Hepatocyte (in vitro differentiated cells): Measurements from ENCODE around the gene RNF148. TPM values are rescaled to one million over a fixed set of nuclear protein-coding genes. Genes with fewer than 3 reads are reported as not detected.
"Not testable (repeated sequence)": the region's sequence is repeated elsewhere in the genome, so short reads cannot be mapped to it uniquely, and the experiment has no call there.

ENCODE experiments used
- DNase-seq: peaks from one replicate; pipeline ENCODE4 v3.0.0-alpha.2; 2016; ENCODE audit warnings: low spot score
- H2AFZ ChIP-seq: fragments of 200-600 bp; sonication (generic); 2 replicates; pipeline ENCODE4 v1.6.0; 2016; ENCODE audit warnings: antibody characterized with exemption, mild to moderate bottlenecking
- H3K27ac ChIP-seq: fragments of 200-600 bp; sonication (generic); 2 replicates; pipeline ENCODE4 v1.5.1; 2016; ENCODE audit warnings: mild to moderate bottlenecking
- H3K27me3 ChIP-seq: fragments of 200-600 bp; sonication (generic); 2 replicates; pipeline ENCODE4 v1.6.1; 2016
- H3K36me3 ChIP-seq: fragments of 200-600 bp; sonication (generic); replicated peaks from 2 replicates; pipeline ENCODE4 v1.5.1; 2016; ENCODE audit warnings: low read depth; ENCODE audit not compliant: insufficient read depth
- H3K4me1 ChIP-seq: fragments of 200-600 bp; sonication (generic); 2 replicates; pipeline ENCODE4 v1.5.1; 2016; ENCODE audit warnings: mild to moderate bottlenecking, moderate library complexity; ENCODE audit not compliant: insufficient read depth
- H3K4me2 ChIP-seq: fragments of 200-600 bp; sonication (generic); 2 replicates; pipeline ENCODE4 v1.6.0; 2016
- H3K4me3 ChIP-seq: fragments of 200-600 bp; sonication (generic); 2 replicates; pipeline ENCODE4 v1.5.1; 2016; ENCODE audit warnings: mild to moderate bottlenecking
- H3K79me2 ChIP-seq: fragments of 200-600 bp; sonication (generic); 2 replicates; pipeline ENCODE4 v1.6.0; 2017; ENCODE audit warnings: mild to moderate bottlenecking
- H3K9me2 ChIP-seq: fragments of 200-600 bp; sonication (generic); replicated peaks from 2 replicates; pipeline ENCODE4 v1.6.0; 2017; ENCODE audit warnings: mild to moderate bottlenecking; ENCODE audit not compliant: insufficient read depth
- H3K9me3 ChIP-seq: fragments of 200-600 bp; sonication (generic); 2 replicates; pipeline ENCODE4 v1.5.1; 2016; ENCODE audit warnings: low read depth, mild to moderate bottlenecking
- H4K20me1 ChIP-seq: fragments of 200-600 bp; sonication (generic); 2 replicates; pipeline ENCODE4 v1.6.0; 2016; ENCODE audit warnings: mild to moderate bottlenecking; ENCODE audit not compliant: insufficient read depth, poor library complexity, severe bottlenecking
- EZH2 ChIP-seq: fragments of 200-600 bp; sonication (generic); IDR thresholded peaks from 2 replicates; pipeline ENCODE4 v1.6.1; 2016; ENCODE audit warnings: antibody characterized with exemption, mild to moderate bottlenecking, borderline replicate concordance
- EZH2phosphoT487 ChIP-seq: fragments of 200-600 bp; sonication (generic); IDR thresholded peaks from one replicate; pipeline ENCODE4 v1.6.1; 2018; ENCODE audit warnings: antibody characterized with exemption, mild to moderate bottlenecking, low read depth, moderate library complexity; ENCODE audit not compliant: unreplicated experiment, severe bottlenecking
- WGBS: methylation state at CpG from one replicate; pipeline ENCODE4 v1.1.6; 2016; ENCODE audit warnings: low lambda C conversion rate; ENCODE audit errors: missing lambda C conversion rate; 5-methylcytosine and 5-hydroxymethylcytosine counted together
- polyA plus RNA-seq: library from polyadenylated mRNA; unstranded; fragments of >200 nt; fragmentation: Nextera tagmentation; extraction: Ambion mirVana; gene quantifications from 2 replicates; pipeline ENCODE4 v1.2.1, GENCODE V29; 2016
- total RNA-seq: library from RNA; depleted of rRNA; stranded (reverse); fragments of >200 nt; gene quantifications from 2 replicates; pipeline ENCODE4 v1.2.3, GENCODE V29; 2014
- TF ChIP-seq, protein P1 (sequence below): fragments of 200-600 bp; sonication (generic); IDR thresholded peaks from 2 replicates; pipeline ENCODE4 v1.5.1; 2016; ENCODE audit warnings: antibody characterized with exemption, mild to moderate bottlenecking; ENCODE audit not compliant: poor library complexity

The RNF148 gene
- total and polyA plus RNA-seq, 2 experiments from 2014 or later, result 0.48 to 2.2 TPM

GRCh38 chr7:122686360-122686878 lies 16.3 kb downstream of the RNF148 start:
- H3K27me3 ChIP-seq, result no peaks in the 10 kb centered on the region
- no peaks in the 10 kb centered on the region for H3K79me2 ChIP-seq
- no peaks in the 10 kb centered on the region for H3K36me3 ChIP-seq
- no peak overlapping the region for H3K4me2 ChIP-seq
- H3K9me2 ChIP-seq, result no peaks in the 10 kb centered on the region
- 69% methylated on average over 10 of the region's 10 CpGs for WGBS
- H2AFZ ChIP-seq, result no peak overlapping the region
- H3K4me3 ChIP-seq, result no peak overlapping the region
- TF ChIP-seq, protein P1, sequence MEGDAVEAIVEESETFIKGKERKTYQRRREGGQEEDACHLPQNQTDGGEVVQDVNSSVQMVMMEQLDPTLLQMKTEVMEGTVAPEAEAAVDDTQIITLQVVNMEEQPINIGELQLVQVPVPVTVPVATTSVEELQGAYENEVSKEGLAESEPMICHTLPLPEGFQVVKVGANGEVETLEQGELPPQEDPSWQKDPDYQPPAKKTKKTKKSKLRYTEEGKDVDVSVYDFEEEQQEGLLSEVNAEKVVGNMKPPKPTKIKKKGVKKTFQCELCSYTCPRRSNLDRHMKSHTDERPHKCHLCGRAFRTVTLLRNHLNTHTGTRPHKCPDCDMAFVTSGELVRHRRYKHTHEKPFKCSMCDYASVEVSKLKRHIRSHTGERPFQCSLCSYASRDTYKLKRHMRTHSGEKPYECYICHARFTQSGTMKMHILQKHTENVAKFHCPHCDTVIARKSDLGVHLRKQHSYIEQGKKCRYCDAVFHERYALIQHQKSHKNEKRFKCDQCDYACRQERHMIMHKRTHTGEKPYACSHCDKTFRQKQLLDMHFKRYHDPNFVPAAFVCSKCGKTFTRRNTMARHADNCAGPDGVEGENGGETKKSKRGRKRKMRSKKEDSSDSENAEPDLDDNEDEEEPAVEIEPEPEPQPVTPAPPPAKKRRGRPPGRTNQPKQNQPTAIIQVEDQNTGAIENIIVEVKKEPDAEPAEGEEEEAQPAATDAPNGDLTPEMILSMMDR, result no peak
- no peak for TF ChIP-seq EZH2phosphoT487
- TF ChIP-seq EZH2, result no peak
- H3K27ac ChIP-seq, result no peak overlapping the region
- H4K20me1 ChIP-seq, result no peaks in the 10 kb centered on the region
- no peaks in the 10 kb centered on the region for H3K4me1 ChIP-seq
- no peak for DNase-seq
- H3K9me3 ChIP-seq, result no peaks in the 10 kb centered on the region

GRCh38 chr7:122684504-122684903 lies 18.2 kb downstream of the RNF148 start:
- no peaks in the 10 kb centered on the region for H3K27me3 ChIP-seq
- H3K79me2 ChIP-seq, result no peaks in the 10 kb centered on the region

DNA sequence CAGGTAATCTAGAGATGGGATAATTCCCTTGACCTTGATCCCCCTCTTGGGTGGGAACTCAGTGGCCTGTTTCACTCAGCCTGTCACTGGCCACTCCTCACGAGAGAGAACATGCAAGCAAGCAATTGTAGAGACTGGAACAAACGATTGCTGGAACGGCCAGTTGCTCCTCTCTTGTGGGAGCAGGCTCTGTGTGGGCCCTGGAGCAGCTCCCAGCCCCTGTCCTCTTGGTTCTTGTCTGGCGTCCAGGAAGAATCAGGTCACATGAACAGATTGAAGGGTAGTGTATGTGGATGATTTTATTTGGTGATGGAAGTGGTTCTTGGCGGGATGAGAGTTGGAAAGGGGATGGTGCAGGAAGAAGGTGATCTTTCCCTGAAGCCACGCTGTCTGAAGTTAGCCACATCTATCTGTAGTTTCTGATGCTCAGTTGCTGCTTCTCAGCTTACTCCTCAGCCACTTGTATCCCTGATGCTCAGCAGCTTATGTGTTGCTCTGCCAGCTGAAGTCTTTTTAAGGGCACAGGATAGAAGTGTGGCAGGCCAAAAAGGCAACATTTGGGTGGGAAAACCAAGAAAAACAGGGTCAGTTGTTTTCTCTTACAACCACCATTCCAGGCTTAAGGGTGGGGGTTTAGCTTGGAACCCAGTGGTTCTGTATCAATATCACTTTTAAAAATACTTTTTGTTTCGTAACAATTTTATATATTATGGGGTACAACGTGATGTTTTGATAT lies 19.7 kb downstream of the RNF148 start:
- H4K20me1 ChIP-seq, result no peaks in the 10 kb centered on the region
- WGBS, result 79% methylated on average over 8 of the region's 8 CpGs
- H3K27ac ChIP-seq, result no peak overlapping the region
- H2AFZ ChIP-seq, result no peak overlapping the region
- no peak for TF ChIP-seq EZH2
- TF ChIP-seq, protein P1, result no peak
- no peak for TF ChIP-seq EZH2phosphoT487
- H3K27me3 ChIP-seq, result no peaks in the 10 kb centered on the region
- H3K4me2 ChIP-seq, result no peak overlapping the region
- no peaks in the 10 kb centered on the region for H3K4me1 ChIP-seq
- H3K9me3 ChIP-seq, result no peaks in the 10 kb centered on the region
- no peaks in the 10 kb centered on the region for H3K36me3 ChIP-seq
- H3K4me3 ChIP-seq, result no peak overlapping the region
- H3K9me2 ChIP-seq, result no peaks in the 10 kb centered on the region
- H3K79me2 ChIP-seq, result no peaks in the 10 kb centered on the region
- DNase-seq, result no peak

More at GRCh38 chr7:122684504-122684903, 18.2 kb downstream of the RNF148 start:
- TF ChIP-seq EZH2phosphoT487, result no peak
- no peak for TF ChIP-seq EZH2
- TF ChIP-seq, protein P1, result no peak
- no peak overlapping the region for H3K4me3 ChIP-seq
- H3K36me3 ChIP-seq, result no peaks in the 10 kb centered on the region
- no peaks in the 10 kb centered on the region for H3K4me1 ChIP-seq
- 81% methylated on average over 2 of the region's 2 CpGs for WGBS
- no peak overlapping the region for H2AFZ ChIP-seq
- H3K27ac ChIP-seq, result no peak overlapping the region
- no peak for DNase-seq
- no peaks in the 10 kb centered on the region for H3K9me2 ChIP-seq
- no peak overlapping the region for H3K4me2 ChIP-seq
- no peaks in the 10 kb centered on the region for H4K20me1 ChIP-seq
- no peaks in the 10 kb centered on the region for H3K9me3 ChIP-seq

DNA sequence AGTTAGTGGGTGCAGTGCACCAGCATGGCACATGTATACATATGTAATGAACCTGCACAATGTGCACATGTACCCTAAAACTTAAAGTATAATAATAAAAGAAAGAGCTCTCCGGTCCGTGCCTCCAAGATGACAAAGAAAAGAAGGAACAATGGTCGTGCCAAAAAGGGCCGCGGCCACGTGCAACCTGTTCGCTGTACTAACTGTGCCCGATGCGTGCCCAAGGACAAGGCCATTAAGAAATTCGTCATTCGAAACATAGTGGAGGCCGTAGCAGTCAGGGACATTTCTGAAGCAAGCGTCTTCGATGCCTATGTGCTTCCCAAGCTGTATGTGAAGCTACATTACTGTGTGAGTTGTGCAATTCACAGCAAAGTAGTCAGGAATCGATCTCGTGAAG lies 21.5 kb downstream of the RNF148 start:
- H3K4me2 ChIP-seq, H2AFZ ChIP-seq, H3K9me2 ChIP-seq, H3K9me3 ChIP-seq, H3K79me2 ChIP-seq, H3K36me3 ChIP-seq, H3K4me3 ChIP-seq, DNase-seq, H3K4me1 ChIP-seq, H4K20me1 ChIP-seq, H3K27me3 ChIP-seq, H3K27ac ChIP-seq: not testable (repeated sequence)
- WGBS, result 98% methylated on average over 16 of the region's 16 CpGs
